ENCODE data around the gene CYP2S1.

Gene CYP2S1

GRCh38 chr19:41217741-41218140, 24.7 kb downstream of the CYP2S1 start:
- TF ChIP-seq GATA1 (IDR thresholded peaks at IDR 0.05; ENCODE audit: low read depth, low read length), result no peak
- no peak for TF ChIP-seq POLR2A (IDR thresholded peaks at IDR 0.05; ENCODE audit: low read length)
- no peak for DNase-seq

- TF ChIP-seq POLR2A (IDR thresholded peaks at IDR 0.05; ENCODE audit: low read length) (no peak), GATA1 (IDR thresholded peaks at IDR 0.05; ENCODE audit: low read depth, low read length) (no peak)
- DNase-seq, result no peak
These were observed 25.2 kb downstream of the CYP2S1 start for GRCh38 chr19:41218249-41218614.

- no peak for DNase-seq
These were observed 25.8 kb downstream of the CYP2S1 start, which contains the start of gene AXL for GRCh38 chr19:41218615-41219507. AXL (plus strand) TSS chr19:41219223; CDS start chr19:41219393, 170 bp downstream.

GRCh38 chr19:41219924-41220567, 27.0 kb downstream of the CYP2S1 start:
- TF ChIP-seq POLR2A (IDR thresholded peaks at IDR 0.05; ENCODE audit: low read length) (no peak), GATA1 (IDR thresholded peaks at IDR 0.05; ENCODE audit: low read depth, low read length) (no peak)
- no peak for DNase-seq

More at GRCh38 chr19:41218615-41219507, 25.8 kb downstream of the CYP2S1 start, which contains the start of gene AXL:
- TF ChIP-seq POLR2A (IDR thresholded peaks at IDR 0.05; ENCODE audit: low read length) (no peak), GATA1 (IDR thresholded peaks at IDR 0.05; ENCODE audit: low read depth, low read length) (no peak)

GRCh38 chr19:41220811-41221210, 27.8 kb downstream of the CYP2S1 start:
- TF ChIP-seq GATA1 (IDR thresholded peaks at IDR 0.05; ENCODE audit: low read depth, low read length) (no peak), POLR2A (IDR thresholded peaks at IDR 0.05; ENCODE audit: low read length) (no peak)
- no peak for DNase-seq

- DNase-seq, result no peak
- TF ChIP-seq GATA1 (IDR thresholded peaks at IDR 0.05; ENCODE audit: low read depth, low read length) (no peak), POLR2A (IDR thresholded peaks at IDR 0.05; ENCODE audit: low read length) (no peak)
These were observed 28.6 kb downstream of the CYP2S1 start for GRCh38 chr19:41221514-41222205.

GRCh38 chr19:41222240-41222639, 29.2 kb downstream of the CYP2S1 start:
- no peak for TF ChIP-seq GATA1 (IDR thresholded peaks at IDR 0.05; ENCODE audit: low read depth, low read length)
- no peak for TF ChIP-seq POLR2A (IDR thresholded peaks at IDR 0.05; ENCODE audit: low read length)
- no peak for DNase-seq

- DNase-seq, result no peak
- TF ChIP-seq POLR2A (IDR thresholded peaks at IDR 0.05; ENCODE audit: low read length) (no peak), GATA1 (IDR thresholded peaks at IDR 0.05; ENCODE audit: low read depth, low read length) (no peak)
These were observed 30.6 kb downstream of the CYP2S1 start for GRCh38 chr19:41223431-41224234.

GRCh38 chr19:41224632-41225031, 31.6 kb downstream of the CYP2S1 start:
- DNase-seq, result no peak
- no peak for TF ChIP-seq POLR2A (IDR thresholded peaks at IDR 0.05; ENCODE audit: low read length)
- no peak for TF ChIP-seq GATA1 (IDR thresholded peaks at IDR 0.05; ENCODE audit: low read depth, low read length)

- DNase-seq, result peak in 1 of 2 experiments; percentile 33
- TF ChIP-seq POLR2A (IDR thresholded peaks at IDR 0.05; ENCODE audit: low read length), result no peak
- no peak for TF ChIP-seq GATA1 (IDR thresholded peaks at IDR 0.05; ENCODE audit: low read depth, low read length)
These were observed 32.4 kb downstream of the CYP2S1 start for GRCh38 chr19:41225238-41226052.

GRCh38 chr19:41226053-41226873, 33.2 kb downstream of the CYP2S1 start:
- DNase-seq, result peak; percentile 21 to 38
- TF ChIP-seq POLR2A (IDR thresholded peaks at IDR 0.05; ENCODE audit: low read length) (no peak), GATA1 (IDR thresholded peaks at IDR 0.05; ENCODE audit: low read depth, low read length) (no peak)

Measured in erythroblast (primary cell).